GM11168 (cell line): ENCODE data around the gene ETV6.
"Not testable (repeated sequence)": the region's sequence is repeated elsewhere in the genome, so short reads cannot be mapped to it uniquely, and the experiment has no call there.

Experiments
- in situ Hi-C: fragments of 300-500 bp; cut with MboI; formaldehyde crosslinking; loops from one replicate; pipeline ENCODE4 v1.12.0; 2022; ENCODE audit warnings: low sequenced_read_pairs; ENCODE audit not compliant: unreplicated experiment

Gene ETV6

DNA sequence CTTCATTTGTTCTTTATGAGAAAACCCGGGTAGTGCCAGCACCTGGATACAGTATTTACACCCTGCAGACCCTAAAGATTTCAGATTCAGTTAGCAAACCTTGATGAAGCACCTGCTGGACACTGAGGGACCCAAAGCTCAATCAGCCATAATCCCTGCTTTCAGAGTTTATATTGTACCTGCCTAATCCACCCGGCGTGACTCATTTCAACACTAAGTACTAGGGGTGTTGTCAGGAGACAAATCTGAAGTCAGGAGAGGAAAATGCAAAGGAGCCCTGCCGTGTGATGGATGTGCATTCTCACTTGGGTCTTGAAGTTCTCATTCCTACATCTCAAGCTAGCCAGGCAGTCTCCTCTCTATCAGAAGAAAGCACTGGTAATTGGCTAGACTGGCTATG, 244.5 kb downstream of the ETV6 start:
- in situ Hi-C loops: no loop called here

DNA sequence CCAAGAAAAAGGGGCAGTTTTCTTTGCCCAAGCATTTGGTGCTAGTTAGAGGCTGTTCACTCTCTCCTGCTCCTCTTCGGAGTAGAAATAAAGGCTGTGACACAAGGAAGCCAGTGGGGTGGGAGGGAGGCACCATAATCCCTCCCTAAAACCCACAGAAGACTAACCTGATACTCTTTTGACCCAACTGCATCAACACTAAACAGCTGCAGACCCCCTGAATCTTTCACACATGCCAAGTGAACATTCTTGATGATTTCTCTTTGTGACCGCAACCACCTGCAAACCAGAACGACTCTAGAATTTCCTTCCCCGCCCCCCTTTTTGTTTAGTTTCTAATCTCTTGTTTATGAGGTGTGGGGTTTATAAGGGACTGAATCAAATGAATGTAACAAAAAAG, 245.4 kb downstream of the ETV6 start:
- in situ Hi-C loops: no loop called here

DNA sequence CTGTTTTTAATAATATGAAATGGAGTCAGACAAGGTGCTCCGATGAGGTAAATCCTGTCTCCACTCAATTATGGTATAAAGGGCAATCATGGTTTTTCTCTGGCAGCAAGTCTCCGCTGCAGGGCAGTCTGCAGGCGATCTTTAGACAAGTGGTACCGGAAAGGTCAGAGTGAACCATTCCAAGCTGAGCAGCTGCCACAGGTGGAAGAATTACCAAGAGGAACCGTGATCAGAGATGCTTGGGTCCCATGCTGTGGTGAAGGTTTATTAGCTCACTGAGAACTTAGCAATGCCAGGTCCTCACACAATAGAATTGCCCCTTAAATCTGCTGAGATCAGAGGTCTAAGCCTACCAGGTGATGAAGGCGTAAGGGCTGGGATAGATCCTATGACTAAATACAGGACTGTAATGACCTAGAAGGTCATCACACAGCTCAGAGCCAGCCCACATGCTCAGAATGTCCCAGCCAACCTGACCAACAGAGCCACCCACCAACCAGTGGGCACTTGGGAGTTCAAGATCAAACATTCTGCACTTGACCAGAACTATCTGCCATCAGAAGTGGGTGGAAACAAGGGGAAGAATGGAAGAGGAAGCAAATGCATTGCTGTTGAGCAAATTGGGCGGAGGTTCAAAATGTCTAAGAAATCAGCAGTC, 246.1 kb downstream of the ETV6 start:
- in situ Hi-C loops: no loop called here

DNA sequence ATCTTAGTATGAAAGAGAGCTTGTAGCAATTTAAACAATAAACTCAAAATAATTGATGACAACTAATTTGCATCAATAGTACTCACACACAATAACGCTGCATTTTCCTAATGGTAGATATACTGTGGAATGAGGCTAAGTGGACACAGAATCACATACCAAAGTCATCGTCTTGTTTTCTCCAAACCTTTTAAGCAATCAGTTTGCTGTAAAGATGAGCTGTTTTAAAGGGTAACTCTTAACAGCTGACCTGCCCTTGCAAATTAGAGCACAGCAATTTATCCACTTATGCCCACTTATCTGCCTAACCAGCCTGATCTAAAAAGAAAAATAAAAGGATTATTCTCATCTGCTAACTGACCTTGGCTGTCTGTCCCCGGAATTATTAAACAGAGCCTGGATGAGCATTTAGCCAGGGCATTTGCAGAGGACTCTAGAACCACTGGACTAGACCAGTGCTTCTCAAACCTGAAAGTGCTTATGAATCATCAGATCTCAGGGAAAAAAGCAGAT, 247.0 kb downstream of the ETV6 start:
- in situ Hi-C loops: no loop called here

DNA sequence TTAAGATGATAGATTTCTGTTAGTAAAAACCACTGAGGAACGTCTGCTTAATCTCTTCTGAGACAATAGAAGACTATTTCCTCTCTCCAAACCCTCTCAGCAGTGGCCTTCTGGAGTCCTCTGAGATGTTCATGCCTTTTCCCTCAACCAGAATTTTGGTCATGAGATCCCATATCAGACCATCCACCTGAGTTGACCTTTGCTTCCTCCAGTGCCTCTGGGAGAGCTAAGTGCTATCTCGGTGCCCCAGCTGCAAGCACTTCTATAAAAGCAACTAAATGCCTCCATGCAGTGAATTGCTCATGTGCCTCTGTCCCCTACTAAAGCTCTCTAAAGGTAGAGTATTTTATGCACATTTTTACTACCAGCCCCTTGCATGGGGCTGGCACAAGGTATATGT, 248.4 kb downstream of the ETV6 start:
- in situ Hi-C loops: no loop called here

DNA sequence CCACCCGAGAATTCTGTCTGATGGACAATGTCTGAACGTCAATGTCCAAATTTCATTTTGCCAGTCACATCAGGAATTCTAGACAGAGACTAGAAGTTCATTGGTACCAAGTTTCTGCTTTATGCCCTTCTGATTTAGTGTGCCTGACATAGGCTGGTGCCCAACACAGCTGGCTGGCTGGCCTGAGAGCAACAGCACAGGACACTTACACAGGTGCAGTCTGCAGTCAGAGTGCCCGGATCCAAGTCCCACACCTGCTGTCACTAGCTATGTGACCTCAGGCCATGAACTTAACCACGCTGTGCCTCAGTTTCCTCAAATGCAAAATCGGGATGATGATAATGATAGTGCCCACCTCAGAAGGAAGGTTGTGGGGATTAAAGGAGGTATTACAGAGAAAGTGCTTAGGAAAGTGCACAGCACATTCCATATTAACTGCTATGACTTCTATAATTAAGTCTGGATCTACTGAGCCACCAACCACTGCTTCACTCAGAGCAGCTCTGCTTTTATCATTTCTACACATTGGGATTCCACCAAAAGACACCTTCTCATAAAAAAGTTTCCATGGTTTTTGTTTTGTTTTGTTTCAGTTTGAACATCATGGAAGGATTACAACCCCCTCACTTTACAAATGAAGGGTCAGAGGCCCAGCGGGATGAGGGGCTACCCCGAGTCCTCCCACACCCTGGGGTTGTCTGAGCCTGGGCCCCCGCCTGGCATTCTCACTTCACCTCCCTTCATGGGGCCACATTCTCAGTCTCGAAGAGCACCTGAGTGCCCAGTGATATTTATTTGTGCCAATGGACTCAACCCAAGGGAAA, 252.4 kb downstream of the ETV6 start:
- in situ Hi-C loops: no loop called here

DNA sequence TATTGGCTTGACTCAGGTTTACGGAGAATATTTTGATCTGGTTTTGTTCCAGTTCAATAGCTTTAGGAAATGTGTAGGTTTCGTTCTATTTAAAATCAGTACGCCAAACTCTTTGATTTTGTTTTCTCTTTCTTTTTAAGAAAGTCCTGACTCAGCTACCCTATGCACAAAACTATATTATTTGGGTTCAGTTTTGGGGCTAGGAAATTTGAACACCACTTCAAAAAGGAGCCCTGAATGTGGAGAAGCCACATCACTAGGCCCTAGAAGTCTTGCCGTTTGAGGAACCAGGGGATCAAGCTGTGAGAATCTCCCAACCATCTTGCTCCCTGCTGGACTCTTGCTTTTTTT, 253.0 kb downstream of the ETV6 start:
- in situ Hi-C loops: no loop called here

DNA sequence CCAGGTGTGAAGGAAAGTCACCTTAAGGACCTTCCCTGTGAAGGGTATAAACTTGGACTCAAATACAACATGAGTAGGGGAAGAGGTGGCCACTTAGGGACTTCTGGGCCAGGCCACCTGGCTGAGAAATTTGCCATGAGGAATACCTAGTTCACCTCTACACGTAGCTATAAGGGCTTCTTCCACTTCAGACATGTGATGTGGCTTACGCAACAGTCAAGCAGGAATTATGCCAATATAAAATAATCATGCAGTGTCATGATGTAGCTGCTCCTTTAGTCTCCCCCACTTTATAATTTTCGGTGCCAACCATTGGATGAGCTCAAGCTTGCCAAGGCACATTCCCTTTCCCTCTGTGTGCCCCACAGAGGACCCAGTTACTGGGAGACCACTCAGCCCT, 254.7 kb downstream of the ETV6 start:
- in situ Hi-C loops: no loop called here

DNA sequence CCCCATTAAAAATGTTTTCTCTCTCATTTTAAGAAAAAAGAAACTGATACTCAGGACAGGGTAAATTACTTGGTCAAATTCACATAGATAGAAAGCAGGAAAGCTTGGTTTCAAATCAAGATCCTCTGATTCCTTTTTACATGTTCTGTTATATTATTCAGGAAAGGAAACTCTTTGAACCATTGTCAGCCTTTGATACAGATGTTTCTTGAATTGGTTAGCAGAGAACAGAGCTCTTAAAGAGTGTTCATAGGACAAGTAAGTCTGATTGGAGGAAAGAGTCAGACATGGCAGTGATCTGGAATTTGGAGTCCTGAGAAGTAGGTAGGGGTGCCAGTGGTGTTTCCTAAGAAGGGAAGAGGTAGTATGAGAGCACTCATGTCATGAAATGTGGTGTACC, 256.1 kb downstream of the ETV6 start:
- in situ Hi-C loops: no loop called here

DNA sequence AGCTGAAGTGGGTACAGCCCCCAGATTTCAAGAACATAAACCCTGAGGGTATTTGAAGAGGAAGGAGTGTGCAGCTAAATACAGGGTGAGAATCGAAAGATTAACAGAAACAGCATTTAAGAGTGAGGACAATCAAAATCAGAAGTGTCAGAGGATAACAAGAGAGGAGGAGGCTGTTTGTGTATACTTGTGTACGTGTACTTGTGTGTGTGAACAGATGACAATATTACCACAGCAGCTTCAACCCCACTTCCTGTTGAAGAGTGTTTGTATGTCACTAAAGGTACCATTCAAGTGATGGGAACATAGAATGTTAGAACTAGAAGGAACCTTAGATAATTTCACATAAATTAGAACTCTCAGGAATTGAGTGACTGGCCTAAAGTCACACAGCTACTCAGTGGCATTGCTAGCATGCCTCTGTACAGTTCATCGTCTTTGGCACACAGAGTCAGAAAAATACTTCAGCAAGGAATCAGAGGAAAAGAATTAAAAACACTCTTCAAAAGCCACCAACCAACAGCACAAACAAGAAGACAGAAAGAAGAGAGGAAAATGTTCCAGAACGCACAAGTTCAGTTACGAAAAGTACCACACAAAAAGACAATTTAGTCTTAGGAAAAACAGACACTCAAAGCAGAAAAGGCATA, 256.9 kb downstream of the ETV6 start:
- in situ Hi-C loops: no loop called here

DNA sequence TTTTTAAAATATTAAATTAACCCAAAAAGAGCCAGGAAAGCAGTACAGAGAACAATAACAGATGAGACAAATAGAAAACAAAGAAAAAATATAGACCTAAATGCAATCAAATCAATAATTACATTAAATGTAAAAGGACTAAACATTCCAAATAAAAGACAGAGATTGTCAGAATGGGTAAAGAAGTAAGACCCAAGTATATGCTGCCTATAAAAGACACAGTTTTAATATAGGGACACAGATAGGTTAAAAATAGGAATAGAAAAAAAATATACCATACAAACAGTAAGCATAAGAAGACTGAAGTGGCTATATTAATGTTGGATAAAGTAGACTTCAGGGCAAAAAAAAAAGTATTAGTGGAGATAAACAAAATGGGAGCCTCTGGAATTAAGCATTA, 258.2 kb downstream of the ETV6 start:
- in situ Hi-C loops: no loop called here

DNA sequence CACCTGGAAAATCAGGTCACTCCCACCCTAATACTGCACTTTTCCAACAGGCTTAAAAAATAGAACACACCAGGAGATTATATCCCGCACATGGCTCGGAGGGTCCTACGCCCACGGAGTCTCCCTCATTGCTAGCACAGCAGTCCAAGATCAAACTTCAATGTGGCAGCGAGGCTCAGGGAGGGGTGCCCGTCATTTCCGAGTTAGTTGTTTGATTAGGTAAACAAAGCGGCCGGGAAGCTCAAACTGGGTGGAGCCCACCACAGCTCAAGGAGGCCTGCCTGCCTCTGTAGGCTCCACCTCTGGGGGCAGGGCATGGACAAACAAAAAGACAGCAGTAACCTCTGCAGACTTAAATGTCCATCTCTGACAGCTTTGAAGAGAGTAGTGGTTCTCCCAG, 259.9 kb downstream of the ETV6 start:
- in situ Hi-C loops: not testable (repeated sequence)

DNA sequence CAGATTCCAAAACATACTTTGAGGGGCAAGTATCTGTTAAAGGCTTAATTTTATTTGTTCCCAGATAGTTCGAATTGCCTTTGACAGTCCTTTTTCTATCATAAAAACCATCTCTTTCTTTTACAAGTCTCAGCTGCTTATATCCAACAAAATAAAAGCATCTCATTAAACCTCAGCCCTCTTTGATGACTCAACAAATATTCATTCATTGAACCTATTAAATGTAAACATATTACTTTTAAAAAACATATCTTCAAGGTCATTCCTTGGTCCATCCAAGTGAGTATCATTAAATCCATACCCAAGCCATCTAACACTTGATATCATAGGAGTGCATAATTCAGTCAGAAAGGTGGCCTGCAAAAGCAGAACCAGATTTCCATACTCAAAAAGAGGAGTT, 266.6 kb downstream of the ETV6 start:
- in situ Hi-C loops: no loop called here

DNA sequence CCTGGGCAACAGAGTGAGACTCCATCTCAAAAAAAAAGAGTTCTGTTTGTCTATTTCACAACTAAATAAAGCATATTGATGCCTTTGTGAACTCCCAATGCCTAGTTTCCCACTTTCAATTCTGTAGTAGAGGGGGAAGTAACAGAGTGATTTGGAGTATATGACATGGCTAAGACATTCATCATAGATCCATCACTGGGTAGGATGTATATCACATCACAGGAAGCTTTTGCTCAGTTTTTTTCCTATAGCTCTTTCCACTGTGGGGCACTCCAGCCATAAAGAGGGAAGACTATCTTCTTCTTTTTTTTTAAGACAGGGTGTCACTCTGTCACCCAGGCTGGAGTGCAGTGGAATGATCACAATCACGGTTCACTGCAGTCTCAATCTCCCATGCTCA, 267.3 kb downstream of the ETV6 start:
- in situ Hi-C loops: no loop called here

DNA sequence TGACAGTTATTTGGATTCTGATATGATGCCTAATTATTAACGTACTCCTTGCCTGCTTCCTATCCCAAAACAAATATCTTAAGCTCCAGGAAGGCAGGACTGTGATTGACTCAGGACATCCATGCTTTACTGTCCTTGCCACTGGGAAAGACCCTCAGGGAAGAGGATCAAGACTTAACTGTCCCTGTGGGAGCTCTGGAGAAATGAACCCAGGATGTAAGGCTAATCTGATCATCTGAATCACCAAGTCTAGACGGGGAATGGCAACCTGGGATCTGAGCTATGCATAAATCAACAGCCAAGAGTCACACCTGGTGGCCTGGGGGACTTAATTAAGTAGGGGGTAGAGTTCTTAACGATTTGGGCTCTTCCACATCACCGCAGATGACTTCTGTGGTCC, 268.0 kb downstream of the ETV6 start:
- in situ Hi-C loops: no loop called here

DNA sequence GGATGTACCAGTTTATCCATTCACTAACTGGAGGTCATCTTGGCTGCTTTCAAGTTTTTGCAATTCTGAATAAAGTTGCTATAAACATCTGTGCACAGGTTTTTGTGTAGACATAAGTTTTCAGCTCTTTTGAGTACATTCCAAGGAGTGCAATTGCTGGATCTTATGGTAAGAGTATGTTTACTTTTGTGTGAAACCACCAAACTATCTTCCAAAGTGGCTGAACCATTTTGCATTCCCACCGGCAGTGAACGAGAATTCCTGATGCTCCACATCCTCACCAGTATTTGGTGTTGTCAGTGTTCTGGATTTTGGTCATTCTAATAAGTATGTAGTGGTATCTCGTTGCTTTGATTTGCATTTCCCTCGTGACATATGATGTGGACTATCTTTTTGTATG, 270.8 kb downstream of the ETV6 start:
- in situ Hi-C loops: no loop called here

DNA sequence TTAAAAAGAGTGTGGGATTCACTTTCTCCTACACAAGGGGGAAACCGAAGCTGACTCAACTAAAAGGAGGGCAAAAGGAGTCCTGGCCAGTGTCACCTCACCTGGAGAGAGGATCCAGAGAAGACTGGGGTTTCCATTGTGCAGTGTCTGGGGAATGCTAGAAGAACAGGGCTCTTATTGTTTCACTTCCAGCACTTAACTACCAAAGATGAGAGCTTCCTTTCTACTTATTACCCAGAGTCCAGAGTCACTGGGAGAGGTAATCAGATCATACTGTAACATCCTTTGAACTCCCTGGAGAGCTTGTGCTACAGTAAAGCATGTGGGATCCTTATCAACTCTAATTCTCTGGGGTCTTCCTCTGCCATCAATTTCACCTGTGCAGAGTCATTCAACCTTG, 272.9 kb downstream of the ETV6 start:
- in situ Hi-C loops: no loop called here

DNA sequence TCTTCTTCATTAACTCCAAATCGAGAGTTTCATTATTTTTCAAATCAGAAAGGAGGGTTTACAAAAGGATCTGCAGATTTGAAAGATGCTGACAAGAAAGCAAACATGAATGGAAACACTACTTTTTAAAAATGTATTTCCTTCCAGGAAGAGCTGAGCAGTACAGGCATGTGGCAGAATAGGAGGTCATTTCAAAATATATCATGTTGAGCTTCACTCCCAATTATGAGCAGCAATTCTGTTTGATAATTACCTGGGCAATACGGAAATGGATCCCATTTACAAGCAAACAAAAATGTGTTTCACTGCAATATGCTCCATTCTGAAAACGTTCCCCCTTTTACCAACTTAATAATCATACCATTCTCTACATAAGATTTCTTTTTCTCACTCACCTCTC, 273.6 kb downstream of the ETV6 start:
- in situ Hi-C loops: no loop called here

DNA sequence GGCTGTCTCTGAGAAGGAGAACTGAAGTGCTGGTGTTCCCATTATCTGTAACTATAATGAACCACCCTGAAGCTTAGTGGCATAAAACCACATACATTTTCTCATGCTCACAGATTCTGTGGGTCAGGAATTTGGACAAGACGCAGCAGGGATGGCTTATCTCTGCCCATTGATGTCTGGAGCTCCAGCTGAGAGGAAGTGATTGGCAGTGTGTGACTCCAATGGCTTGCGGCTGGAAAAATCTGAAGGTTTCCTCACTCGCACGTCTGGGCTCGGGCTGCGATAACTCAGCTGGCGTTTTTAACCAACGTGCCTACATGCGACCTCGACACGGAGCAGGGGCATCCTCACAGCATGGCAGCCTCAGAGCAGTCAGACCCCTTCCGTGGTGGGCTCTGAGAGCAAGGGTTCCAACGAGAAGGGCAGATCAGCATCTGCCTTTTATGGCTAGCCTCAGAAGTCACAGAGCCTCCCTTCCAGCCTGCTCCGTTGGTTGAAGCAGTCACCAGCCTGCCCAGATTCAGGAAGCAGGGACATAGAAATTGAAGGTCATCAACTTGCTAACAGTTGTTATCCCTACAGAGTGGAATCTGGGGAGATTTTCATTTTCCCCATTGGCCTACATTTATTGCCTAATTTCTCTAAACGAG, 277.9 kb downstream of the ETV6 start:
- in situ Hi-C loops: no loop called here

DNA sequence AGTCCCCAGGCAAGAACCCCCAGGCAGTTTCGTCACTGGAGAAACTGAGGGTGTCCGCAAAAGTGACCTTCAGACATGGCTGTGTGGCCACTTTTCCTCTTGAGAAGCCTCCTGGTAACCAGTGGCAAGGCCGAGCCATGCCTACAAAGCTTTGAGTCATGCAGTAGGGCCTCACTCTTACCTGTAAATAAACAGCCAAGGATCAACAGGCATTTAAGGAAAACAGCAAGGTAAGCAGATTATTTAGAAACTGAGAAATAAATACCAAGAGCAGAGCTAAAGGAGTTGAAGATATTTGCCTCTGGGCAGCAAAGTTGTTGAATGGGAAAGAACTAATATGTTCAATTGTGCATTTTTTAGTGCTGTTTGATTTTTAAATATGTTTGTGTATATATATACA, 280.2 kb downstream of the ETV6 start:
- in situ Hi-C loops: no loop called here

DNA sequence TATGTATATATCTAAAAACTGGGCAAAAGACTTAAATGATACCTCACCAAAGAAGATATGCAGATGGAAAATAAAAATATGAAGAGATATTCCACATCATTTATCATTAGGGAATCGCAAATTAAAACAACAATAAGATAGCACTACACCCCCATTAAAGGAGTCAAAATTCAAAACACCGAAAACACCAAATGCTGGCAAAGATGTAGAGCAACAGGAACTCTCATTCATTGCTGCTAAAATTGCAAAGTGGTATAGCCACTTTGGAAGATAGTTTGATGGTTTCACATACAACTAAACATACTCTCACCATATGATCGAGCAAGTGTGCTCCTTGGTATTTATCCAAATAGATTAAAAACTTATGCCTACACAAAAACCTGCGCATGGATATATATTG, 289.7 kb downstream of the ETV6 start:
- in situ Hi-C loops: no loop called here
